Fibroblast of lung (primary cell): ENCODE results near the gene CALD1.

Source experiments
- EZH2 ChIP-seq: IDR thresholded peaks from 2 replicates; pipeline ENCODE4 v1.5.1; 2012; ENCODE audit warnings: low read length, control low read depth, mild to moderate bottlenecking; ENCODE audit errors: missing control alignments
- TF ChIP-seq, protein P1 (sequence below), 2 donors: IDR thresholded peaks in 1 of 2; conservative IDR thresholded peaks in 1 of 2; 1 replicate in 1 of 2; 2 replicates in 1 of 2; pipeline ENCODE4 v1.5.1; 2011 to 2012; ENCODE audit warnings: low read length in 2 of 2, control low read depth in 1 of 2, inconsistent platforms in 1 of 2, low read depth in 1 of 2, mild to moderate bottlenecking in 1 of 2

DNA sequence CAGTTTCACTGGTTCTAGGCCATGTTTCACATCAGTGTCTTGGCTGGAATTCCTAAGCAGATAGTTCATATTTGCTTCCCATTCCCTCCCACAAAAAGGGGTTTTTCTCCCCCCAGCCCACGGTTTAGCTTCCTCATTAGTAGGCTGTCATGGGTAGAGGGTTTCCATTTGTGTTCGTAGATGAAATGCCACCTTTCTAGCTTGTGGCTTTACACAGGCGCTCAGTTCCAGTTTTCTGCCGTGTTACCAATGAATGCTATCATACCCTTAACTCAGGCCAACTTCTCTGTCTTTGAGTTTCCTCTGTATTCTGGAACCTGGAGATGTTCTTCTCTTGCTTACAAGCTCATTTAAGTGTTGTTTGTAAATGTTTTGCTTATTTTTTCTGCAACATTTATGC is 26.8 kb downstream of the CALD1 start:
- no peak for TF ChIP-seq EZH2
- TF ChIP-seq, protein P1, sequence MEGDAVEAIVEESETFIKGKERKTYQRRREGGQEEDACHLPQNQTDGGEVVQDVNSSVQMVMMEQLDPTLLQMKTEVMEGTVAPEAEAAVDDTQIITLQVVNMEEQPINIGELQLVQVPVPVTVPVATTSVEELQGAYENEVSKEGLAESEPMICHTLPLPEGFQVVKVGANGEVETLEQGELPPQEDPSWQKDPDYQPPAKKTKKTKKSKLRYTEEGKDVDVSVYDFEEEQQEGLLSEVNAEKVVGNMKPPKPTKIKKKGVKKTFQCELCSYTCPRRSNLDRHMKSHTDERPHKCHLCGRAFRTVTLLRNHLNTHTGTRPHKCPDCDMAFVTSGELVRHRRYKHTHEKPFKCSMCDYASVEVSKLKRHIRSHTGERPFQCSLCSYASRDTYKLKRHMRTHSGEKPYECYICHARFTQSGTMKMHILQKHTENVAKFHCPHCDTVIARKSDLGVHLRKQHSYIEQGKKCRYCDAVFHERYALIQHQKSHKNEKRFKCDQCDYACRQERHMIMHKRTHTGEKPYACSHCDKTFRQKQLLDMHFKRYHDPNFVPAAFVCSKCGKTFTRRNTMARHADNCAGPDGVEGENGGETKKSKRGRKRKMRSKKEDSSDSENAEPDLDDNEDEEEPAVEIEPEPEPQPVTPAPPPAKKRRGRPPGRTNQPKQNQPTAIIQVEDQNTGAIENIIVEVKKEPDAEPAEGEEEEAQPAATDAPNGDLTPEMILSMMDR (conservative IDR thresholded peaks at IDR 0.05 in 1 of 2, IDR thresholded peaks at IDR 0.05 in 1 of 2; ENCODE audit: low read depth in 1 of 2, low read length in 2 of 2) = no peak
